Astrocyte (in vitro differentiated cells and primary cell): ENCODE results near the gene GSG1L. TPM values are rescaled to one million over a fixed set of nuclear protein-coding genes. Genes with fewer than 3 reads are reported as not detected.

ENCODE experiments used
- DNase-seq: peaks from one replicate; pipeline ENCODE4 v3.0.0-alpha.2; 2010; ENCODE audit warnings: low read depth
- FAIRE-seq: peaks from 2 replicates; lab custom pipeline; 2011; peaks lifted over from hg19 to GRCh38; lab: Jason Lieb, UNC
- H2AFZ ChIP-seq: 2 replicates; pipeline ENCODE4 v1.6.0; 2012; ENCODE audit warnings: low read depth, low read length, inconsistent platforms
- H3K27ac ChIP-seq: 2 replicates; pipeline ENCODE4 v1.5.1; 2011; ENCODE audit warnings: low read depth, low read length, inconsistent platforms
- H3K27me3 ChIP-seq: 2 replicates; pipeline ENCODE4 v1.6.0; 2011; ENCODE audit warnings: low read length, inconsistent platforms; ENCODE audit not compliant: insufficient read depth
- H3K36me3 ChIP-seq: 2 replicates; pipeline ENCODE4 v1.5.1; 2011; ENCODE audit warnings: low read length, inconsistent platforms; ENCODE audit not compliant: insufficient read depth
- H3K4me1 ChIP-seq: 2 replicates; pipeline ENCODE4 v1.5.1; 2011; ENCODE audit warnings: low read length, inconsistent platforms; ENCODE audit not compliant: insufficient read depth
- H3K4me2 ChIP-seq: 2 replicates; pipeline ENCODE4 v1.6.0; 2012; ENCODE audit warnings: low read length, inconsistent platforms
- H3K4me3 ChIP-seq: 2 replicates; pipeline ENCODE4 v1.5.1; 2011; ENCODE audit warnings: low read depth, mild to moderate bottlenecking, low read length, inconsistent platforms; ENCODE audit not compliant: insufficient read depth
- H3K79me2 ChIP-seq: 2 replicates; pipeline ENCODE4 v1.6.0; 2012; ENCODE audit warnings: mild to moderate bottlenecking, low read length, inconsistent platforms; ENCODE audit not compliant: insufficient read depth
- H3K9ac ChIP-seq: 2 replicates; pipeline ENCODE4 v1.6.0; 2012; ENCODE audit warnings: mild to moderate bottlenecking, low read length, inconsistent platforms
- H3K9me3 ChIP-seq: 2 replicates; pipeline ENCODE4 v1.5.1; 2012; ENCODE audit warnings: low read depth, mild to moderate bottlenecking, low read length, inconsistent platforms; ENCODE audit not compliant: insufficient read depth
- H4K20me1 ChIP-seq: 2 replicates; pipeline ENCODE4 v1.6.0; 2012; ENCODE audit warnings: low read length, inconsistent platforms; ENCODE audit not compliant: insufficient read depth
- H3K27ac Mint-ChIP-seq: one replicate; pipeline ENCODE4 v1.8.0; 2021; ENCODE audit warnings: mild to moderate bottlenecking, mixed read lengths; ENCODE audit not compliant: unreplicated experiment
- H3K27me3 Mint-ChIP-seq: one replicate; pipeline ENCODE4 v1.8.0; 2021; ENCODE audit warnings: low read depth, mixed read lengths; ENCODE audit not compliant: unreplicated experiment
- H3K36me3 Mint-ChIP-seq: one replicate; pipeline ENCODE4 v1.8.0; 2021; ENCODE audit warnings: low read depth, mixed read lengths; ENCODE audit not compliant: unreplicated experiment
- H3K4me1 Mint-ChIP-seq: one replicate; pipeline ENCODE4 v1.8.0; 2021; ENCODE audit warnings: low read depth, mixed read lengths; ENCODE audit not compliant: unreplicated experiment
- H3K4me3 Mint-ChIP-seq: one replicate; pipeline ENCODE4 v1.8.0; 2021; ENCODE audit warnings: mild to moderate bottlenecking, moderate library complexity, mixed read lengths; ENCODE audit not compliant: unreplicated experiment
- H3K9me3 Mint-ChIP-seq: one replicate; pipeline ENCODE4 v1.8.0; 2021; ENCODE audit warnings: mild to moderate bottlenecking, mixed read lengths; ENCODE audit not compliant: unreplicated experiment
- EZH2 ChIP-seq: IDR thresholded peaks from 2 replicates; pipeline ENCODE4 v1.6.1; 2012; ENCODE audit warnings: mild to moderate bottlenecking, low read length, inconsistent platforms; ENCODE audit not compliant: insufficient read depth
- total RNA-seq: library from RNA; stranded (reverse); gene quantifications from 2 replicates; pipeline ENCODE4 v1.2.1, GENCODE V29; 2021
- TF ChIP-seq, protein P1 (sequence below): IDR thresholded peaks from 2 replicates; pipeline ENCODE4 v1.5.1; 2011; ENCODE audit warnings: low read depth, mild to moderate bottlenecking, inconsistent platforms, low read length, moderate library complexity; ENCODE audit not compliant: insufficient read depth

Gene GSG1L
- total RNA-seq, 1 donor from 2014 or later = not detected

DNA sequence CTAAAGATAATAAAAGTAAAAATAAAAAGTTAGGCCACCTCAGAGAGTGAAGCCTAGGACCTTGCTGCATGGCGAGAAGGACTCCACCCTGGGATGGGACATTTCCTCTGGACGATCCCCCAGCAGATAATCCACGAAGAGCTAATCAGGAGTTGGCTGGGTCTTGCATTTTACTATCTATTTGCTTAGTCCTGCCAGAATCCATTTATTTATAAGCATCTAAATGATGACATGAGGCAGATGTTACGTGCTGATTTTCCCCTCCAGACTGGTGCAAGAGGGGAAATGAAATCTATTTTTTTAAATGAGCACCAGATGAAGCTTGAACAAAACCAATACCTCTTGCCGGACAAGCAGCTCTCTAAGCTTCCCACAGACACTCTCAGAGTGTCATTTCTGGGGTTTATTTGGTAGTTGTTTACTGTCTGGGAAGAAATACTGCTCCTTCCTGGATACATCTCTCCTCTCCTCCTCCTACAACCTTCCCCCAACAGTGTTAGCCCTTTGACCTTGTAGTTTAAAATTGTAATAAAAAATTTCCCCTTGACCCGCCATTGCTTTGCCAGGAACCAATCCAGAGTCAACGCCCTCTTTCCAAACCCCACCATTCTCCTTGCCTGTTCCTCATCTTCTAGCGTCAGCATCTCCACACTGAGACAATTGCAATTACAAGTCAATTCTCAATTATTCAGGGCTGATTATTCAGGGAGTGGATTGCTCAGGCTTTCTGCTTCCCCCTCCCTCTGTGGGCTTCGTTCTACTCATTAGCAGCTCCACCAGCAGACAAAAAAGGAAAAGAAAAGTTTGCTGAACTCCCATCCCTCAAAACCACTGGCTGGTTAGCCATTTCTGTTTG is 63.0 kb downstream of the GSG1L start:
- Mint-ChIP-seq H3K27ac (no peak overlapping the region), H3K36me3 (peaks cover 3% of the 10 kb centered on the region), H3K9me3 (peaks cover 3% of the 10 kb centered on the region), H3K4me1 (no peaks in the 10 kb centered on the region), H3K27me3 (peaks cover 4% of the 10 kb centered on the region), H3K4me3 (no peak overlapping the region)
- no peaks in the 10 kb centered on the region for H3K4me1 ChIP-seq
- TF ChIP-seq, protein P1, sequence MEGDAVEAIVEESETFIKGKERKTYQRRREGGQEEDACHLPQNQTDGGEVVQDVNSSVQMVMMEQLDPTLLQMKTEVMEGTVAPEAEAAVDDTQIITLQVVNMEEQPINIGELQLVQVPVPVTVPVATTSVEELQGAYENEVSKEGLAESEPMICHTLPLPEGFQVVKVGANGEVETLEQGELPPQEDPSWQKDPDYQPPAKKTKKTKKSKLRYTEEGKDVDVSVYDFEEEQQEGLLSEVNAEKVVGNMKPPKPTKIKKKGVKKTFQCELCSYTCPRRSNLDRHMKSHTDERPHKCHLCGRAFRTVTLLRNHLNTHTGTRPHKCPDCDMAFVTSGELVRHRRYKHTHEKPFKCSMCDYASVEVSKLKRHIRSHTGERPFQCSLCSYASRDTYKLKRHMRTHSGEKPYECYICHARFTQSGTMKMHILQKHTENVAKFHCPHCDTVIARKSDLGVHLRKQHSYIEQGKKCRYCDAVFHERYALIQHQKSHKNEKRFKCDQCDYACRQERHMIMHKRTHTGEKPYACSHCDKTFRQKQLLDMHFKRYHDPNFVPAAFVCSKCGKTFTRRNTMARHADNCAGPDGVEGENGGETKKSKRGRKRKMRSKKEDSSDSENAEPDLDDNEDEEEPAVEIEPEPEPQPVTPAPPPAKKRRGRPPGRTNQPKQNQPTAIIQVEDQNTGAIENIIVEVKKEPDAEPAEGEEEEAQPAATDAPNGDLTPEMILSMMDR = no peak
- TF ChIP-seq EZH2 = no peak
- FAIRE-seq = no peak
- no peaks in the 10 kb centered on the region for H3K36me3 ChIP-seq
- H3K9me3 ChIP-seq = no peaks in the 10 kb centered on the region
- no peak overlapping the region for H3K9ac ChIP-seq
- DNase-seq = no peak
- H3K4me2 ChIP-seq = no peak overlapping the region
- H3K27ac ChIP-seq = no peak overlapping the region
- no peaks in the 10 kb centered on the region for H3K27me3 ChIP-seq
- no peak overlapping the region for H3K4me3 ChIP-seq
- no peaks in the 10 kb centered on the region for H4K20me1 ChIP-seq
- H2AFZ ChIP-seq = no peak overlapping the region
- no peaks in the 10 kb centered on the region for H3K79me2 ChIP-seq

DNA sequence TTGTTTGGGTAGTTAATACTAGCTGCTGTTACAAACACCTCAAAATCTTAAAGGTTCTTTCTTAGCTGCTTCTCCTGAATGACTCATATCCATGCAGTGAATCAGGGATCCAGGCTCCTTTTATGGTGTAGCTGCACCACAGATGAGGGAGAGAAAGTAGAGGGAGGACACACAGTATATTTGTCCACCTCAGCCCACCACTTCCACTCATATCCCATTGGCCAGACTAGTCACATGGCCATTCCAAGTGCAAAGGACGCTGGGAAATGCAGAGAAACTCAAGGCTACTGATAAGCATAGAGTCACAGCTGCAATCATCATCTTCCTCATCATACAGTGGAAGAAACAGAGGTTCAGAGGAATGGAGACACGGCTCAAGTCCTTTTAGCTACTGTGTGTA is 63.8 kb downstream of the GSG1L start:
- no peaks in the 10 kb centered on the region for H3K4me1 Mint-ChIP-seq
- no peak for FAIRE-seq

More for the DNA sequence above, 63.8 kb downstream of the GSG1L start:
- DNase-seq = no peak
- peaks cover 3% of the 10 kb centered on the region for H3K36me3 Mint-ChIP-seq
- Histone ChIP-seq H3K27ac (no peak overlapping the region), H3K9me3 (no peaks in the 10 kb centered on the region), H3K27me3 (no peaks in the 10 kb centered on the region), H3K4me2 (no peak overlapping the region), H3K79me2 (no peaks in the 10 kb centered on the region), H4K20me1 (no peaks in the 10 kb centered on the region), H2AFZ (no peak overlapping the region), H3K9ac (no peak overlapping the region), H3K4me3 (no peak overlapping the region), H3K4me1 (no peaks in the 10 kb centered on the region), H3K36me3 (no peaks in the 10 kb centered on the region)
- no peak for TF ChIP-seq EZH2
- TF ChIP-seq, protein P1 = no peak
- peaks cover 4% of the 10 kb centered on the region for H3K27me3 Mint-ChIP-seq
- H3K9me3 Mint-ChIP-seq = peaks cover 3% of the 10 kb centered on the region
- H3K4me3 Mint-ChIP-seq = no peak overlapping the region
- no peak overlapping the region for H3K27ac Mint-ChIP-seq
